Stimulated activated CD8-positive, alpha-beta memory T cell treated with anti-CD3 and anti-CD28 coated beads, Interleukin-4, amount 100 ng/mL, for 24 hours (primary cell): ENCODE data around the gene MFRP.
A peak's percentile ranks its signal among the peaks of the same experiment; 100 is the strongest.

ENCODE experiments used
- DNase-seq: peaks from one replicate; pipeline ENCODE4 v3.0.0-alpha.2; 2020; ENCODE audit warnings: low read depth

Gene MFRP

DNA sequence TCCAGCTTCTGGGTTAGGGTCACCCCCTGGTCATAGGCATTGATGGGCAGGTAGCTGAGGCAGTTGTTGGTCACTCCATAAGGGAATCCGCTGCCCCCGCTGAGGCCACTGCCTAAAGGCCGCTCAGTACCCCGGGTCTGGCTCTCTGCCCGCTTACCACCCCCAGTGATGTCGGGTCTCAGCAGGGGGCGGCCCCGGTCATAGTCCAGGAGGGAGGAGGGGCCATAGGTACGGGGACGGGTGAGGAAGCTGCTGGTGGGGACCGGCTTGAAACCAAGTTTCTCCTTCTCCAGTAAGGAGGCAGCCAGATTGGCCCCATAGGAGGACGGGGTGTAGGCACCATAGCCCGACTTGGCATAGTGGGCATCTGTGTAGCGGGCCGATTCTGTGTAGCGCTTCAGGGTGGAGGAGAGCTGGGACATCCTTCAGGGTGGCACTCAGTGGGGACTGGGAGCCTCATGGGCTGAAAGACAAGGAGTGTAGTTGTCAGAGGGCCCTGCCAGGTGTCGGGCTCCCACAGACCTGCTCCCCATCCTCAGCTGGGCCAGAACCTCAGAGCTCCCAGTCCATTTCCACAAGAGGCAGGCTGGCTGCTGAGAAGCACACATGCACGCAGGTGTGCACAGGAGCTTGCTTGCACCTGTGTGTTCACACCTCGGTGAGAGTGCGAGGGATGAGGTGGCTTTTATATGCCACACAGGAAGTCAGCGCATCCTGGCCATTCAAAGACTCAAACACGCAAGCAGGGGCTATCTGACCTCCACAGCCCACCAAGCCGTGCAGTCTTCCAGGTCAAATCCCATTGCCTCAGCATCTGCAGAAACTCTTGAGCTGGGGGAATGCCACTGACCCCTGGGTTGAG, 26.8 kb upstream of the MFRP start:
- no peak for DNase-seq

DNA sequence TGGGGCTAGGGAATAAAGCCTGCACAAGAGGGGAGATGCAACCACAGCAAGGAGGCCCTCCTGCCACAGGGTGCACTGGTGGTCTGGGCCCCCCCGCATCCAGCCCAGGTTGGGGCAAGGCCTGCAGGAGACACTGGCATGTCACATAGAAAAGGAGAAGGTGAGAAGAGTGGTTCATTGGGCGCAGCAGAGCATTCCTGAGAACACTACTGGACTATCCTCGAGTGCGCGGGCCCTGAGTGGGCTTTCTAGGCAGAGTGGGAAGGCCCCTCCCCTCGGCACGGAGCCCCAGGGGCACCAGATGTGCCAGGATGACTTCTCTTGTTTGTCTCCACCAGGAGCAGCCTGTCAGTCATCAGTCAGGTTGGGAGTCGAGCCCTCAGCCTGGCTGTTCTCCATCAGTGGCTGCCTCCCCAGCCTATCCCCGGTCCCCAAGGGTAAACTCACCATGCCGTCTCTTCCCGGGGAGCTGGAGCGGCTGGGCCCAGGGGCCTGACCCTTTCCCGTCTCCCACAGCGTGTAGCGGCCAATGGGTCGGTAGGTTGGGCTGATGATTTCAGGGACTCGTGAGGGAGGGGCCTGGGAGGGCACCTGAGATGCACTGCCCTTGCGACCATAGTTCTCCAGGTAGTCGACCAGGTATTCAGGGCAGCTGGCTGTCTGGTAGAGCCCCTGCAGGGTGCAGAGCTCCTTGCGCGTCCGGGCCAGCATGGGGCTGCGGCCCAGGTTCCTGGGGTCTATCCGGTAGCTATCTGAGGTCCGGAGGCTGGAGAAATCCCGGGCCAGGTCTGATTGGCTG, 26.0 kb upstream of the MFRP start:
- no peak for DNase-seq

- no peak for DNase-seq
Measured at GRCh38 chr11:119371778-119372182, 25.3 kb upstream of the MFRP start.

- DNase-seq = no peak
Measured at GRCh38 chr11:119371067-119371601, 24.6 kb upstream of the MFRP start.

GRCh38 chr11:119370486-119371046, 24.1 kb upstream of the MFRP start:
- no peak for DNase-seq

DNA sequence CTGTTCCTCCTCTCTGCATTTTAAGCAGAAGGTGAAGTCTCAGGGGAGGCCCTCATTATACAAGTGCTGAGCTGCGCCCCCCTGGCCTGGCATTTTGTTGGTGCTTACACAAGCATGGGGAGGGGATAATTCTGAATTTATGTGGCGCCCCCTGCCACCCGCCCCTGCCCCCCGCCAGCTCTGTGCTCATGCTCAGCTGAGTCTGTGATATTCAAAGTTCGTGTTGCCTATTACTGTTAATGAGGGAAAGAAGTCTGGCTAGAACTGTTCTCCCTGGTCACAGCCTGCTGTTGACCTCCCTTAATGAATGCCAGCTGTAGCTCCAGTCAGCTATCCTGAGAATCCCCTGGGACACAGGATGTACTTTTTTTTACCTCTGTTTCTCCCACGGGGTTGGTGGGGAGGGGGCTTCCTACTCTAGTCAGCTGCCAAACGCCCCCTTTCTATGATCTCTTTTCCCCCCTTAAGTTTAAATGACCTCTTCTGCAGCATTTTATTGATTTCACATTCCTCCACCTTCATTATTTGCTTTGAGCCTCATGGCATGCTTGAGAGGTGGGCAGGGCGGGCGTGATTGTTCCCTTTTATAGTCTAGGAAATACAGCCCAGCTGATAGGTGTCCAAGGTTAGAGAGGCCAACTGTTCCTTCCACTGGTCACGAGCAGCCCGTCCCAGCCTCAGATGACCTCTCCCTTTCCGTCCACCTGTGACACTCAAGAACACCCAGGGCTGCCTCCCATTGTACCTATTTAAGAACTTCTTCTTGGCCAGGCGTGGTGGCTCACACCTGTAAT, 22.8 kb upstream of the MFRP start:
- DNase-seq = no peak

DNA sequence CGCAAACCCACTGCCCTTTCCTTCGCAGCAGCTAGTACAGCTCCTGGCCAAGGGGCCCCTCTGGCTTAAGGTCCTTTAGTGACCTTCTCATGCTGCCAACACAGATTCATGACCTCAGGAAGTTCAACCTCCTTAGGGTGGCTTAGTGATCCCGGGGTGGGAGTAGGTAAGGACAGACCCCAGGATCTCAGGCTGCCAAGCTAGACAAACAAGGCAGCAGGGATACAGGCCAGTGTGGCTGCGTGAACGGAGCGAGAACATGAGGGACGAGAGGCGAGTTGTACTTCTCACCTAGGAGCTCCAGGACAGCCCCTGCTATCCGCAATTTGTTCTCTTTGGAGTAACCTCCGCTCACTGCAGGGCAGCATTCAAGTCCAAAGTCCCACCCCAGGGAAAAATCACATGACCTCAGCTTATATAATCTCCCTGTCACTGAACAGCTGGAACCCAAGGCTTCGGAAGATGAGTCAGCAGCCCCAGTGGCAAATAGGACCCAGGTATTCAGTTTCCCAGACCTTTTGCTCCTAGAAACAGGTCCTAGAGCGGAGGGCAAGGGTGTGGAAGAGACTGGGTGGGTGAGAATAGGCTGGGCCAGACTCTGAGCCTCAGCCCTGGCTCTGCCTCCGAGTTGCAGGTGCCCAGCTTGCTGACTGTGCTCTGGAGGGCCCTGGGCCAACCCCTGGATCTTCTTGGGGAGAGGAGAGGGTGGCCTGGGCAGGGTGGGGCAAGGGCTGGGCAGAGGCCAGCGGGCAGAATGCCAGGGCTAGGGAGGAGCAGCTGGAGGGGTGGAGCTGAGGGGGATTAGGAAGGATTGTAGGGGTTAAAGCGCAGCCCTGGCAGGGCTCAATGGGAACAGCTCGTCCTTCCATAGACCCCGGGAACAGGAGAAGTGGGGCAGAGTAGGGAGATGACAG, 21.9 kb upstream of the MFRP start:
- no peak for DNase-seq

- no peak for DNase-seq
Measured at GRCh38 chr11:119367661-119368120, 21.2 kb upstream of the MFRP start.

DNA sequence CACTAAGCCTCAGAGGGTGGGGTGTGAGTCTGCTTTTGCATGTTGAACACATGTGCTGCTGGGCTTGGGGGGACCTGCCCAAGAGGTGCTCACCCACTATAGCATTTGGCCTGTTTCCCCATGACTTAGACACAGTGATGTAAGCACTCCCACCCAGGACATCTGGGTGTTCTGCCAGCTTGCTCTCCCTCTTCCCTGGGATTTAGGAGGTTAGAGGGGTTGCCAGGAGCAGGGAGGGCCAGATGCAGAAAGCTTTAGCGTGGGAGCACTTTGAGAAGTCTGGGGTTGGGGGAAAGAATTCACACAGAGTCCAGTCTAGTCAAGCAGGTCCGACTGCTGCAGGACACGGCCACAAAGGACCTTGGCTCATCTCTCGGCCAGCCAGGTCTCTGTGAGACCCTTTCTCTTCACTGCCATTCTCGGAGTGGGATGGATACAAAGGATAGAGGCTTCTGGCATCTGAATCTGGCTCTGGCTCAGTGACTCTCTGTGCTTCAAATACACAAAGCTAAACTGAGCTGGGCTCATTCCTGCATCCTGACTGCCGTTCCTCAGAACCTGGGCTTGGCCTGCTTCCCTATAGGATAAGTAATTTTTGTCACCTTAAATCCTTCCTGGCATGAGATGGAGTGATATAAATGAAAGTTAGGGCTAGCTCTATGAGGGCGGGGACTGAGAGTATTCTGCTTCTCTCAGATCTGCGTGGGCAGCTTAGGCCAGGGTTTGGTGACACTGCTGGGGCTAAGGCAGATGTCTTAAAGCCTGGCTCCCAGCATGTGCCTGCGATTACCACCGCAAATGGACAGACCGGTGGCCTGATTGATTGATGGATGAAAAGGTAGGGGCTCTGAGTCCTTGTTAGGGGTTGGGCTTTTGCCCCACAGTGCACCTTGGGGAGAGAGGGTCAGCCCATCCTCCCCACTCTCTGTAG, 20.4 kb upstream of the MFRP start:
- no peak for DNase-seq

DNA sequence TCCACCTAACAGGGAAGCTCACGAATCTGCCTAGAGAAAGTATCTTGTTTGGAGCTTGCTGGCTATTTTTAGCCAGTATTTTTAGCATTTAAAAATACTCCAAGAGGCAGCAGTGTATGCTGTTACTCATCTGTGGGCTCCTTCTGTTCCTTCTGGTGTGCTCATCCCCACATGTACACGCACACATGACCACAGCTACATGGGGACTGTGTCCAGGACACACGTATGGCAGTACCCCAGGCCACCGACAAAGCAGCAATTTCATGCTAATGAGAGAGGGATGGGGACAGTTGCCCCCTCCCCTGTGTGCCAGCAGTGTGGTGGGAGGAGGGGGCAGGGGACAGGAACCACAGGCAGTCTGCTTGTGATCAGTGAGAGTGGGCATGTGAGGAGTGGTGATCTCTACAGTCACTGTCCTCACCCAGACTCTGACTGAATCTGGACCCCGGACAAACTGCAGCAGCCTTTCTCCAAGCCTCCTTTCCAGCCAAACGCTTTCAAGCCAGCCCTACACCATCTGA, 18.6 kb upstream of the MFRP start:
- no peak for DNase-seq

GRCh38 chr11:119363851-119364590, 17.5 kb upstream of the MFRP start:
- DNase-seq = peak; percentile 33

- no peak for DNase-seq
Measured at GRCh38 chr11:119363081-119363850, 16.8 kb upstream of the MFRP start.

GRCh38 chr11:119362741-119363080, 16.2 kb upstream of the MFRP start:
- DNase-seq = no peak

GRCh38 chr11:119361941-119362725, 15.6 kb upstream of the MFRP start:
- DNase-seq = no peak

DNA sequence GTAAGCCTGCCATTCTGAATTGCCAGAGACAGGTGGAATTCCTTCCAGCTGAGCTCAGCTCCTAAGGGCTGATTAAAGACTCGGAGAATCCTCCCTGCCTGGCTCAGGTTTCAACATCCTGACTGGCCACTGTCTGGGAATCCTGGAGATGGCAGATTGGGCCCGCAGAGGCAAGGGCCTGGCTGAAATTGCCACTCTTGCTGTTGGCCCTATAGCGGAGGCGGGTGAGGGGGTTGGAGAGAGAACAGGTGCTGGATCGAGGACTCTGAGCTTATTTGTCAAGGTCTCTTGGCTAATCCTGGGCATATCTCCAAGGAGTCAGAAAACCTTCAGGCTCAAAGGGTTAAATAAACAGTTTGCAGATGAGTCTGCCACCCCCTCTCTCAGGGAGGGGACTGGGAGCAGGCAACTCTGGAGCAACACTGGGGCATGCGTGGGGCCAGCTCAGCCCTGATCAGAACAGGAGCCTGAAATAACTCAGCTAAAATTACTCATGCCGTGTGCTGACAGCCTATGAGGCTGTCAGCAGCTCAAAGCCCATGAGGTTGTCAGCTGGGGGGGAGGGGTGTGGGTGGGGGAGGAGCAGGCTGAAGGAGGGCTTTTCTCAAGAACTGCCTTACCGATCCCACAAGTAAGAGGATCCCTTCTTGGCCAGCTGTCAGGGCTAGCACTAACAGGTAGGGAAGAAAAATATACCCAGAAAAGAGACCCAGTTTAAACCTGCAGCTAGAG, 14.7 kb upstream of the MFRP start:
- DNase-seq = peak; percentile 16
